ENCODE data around the gene SHISA9.

The SHISA9 gene

GRCh38 chr16:13134836-13135235, 233.4 kb downstream of the SHISA9 start:
- DNase-seq: no peak

- DNase-seq: no peak
These were observed 235.5 kb downstream of the SHISA9 start for GRCh38 chr16:13136901-13137300.

- no peak for DNase-seq
These were observed 237.1 kb downstream of the SHISA9 start for GRCh38 chr16:13138528-13138927.

- no peak for DNase-seq
These were observed 238.4 kb downstream of the SHISA9 start for GRCh38 chr16:13139661-13140241.

- no peak for DNase-seq
These were observed 242.2 kb downstream of the SHISA9 start for GRCh38 chr16:13143551-13143950.

- DNase-seq: no peak
These were observed 245.4 kb downstream of the SHISA9 start for GRCh38 chr16:13146829-13147228.

GRCh38 chr16:13148294-13148693, 246.9 kb downstream of the SHISA9 start:
- no peak for DNase-seq

GRCh38 chr16:13148836-13149235, 247.4 kb downstream of the SHISA9 start:
- no peak for DNase-seq

GRCh38 chr16:13150181-13150885, 248.9 kb downstream of the SHISA9 start:
- no peak for DNase-seq

GRCh38 chr16:13153696-13154095, 252.3 kb downstream of the SHISA9 start:
- DNase-seq: no peak

- no peak for DNase-seq
These were observed 253.4 kb downstream of the SHISA9 start for GRCh38 chr16:13154799-13155198.

GRCh38 chr16:13155377-13155776, 254.0 kb downstream of the SHISA9 start:
- no peak for DNase-seq

- no peak for DNase-seq
These were observed 254.4 kb downstream of the SHISA9 start for GRCh38 chr16:13155780-13156179.

GRCh38 chr16:13157082-13157481, 255.7 kb downstream of the SHISA9 start:
- DNase-seq: no peak

GRCh38 chr16:13158427-13158826, 257.0 kb downstream of the SHISA9 start:
- no peak for DNase-seq

GRCh38 chr16:13165024-13165423, 263.6 kb downstream of the SHISA9 start:
- no peak for DNase-seq

GRCh38 chr16:13168091-13168572, 266.7 kb downstream of the SHISA9 start:
- no peak for DNase-seq

GRCh38 chr16:13171313-13171712, 269.9 kb downstream of the SHISA9 start:
- no peak for DNase-seq

GRCh38 chr16:13176711-13177110, 275.3 kb downstream of the SHISA9 start:
- no peak for DNase-seq

GRCh38 chr16:13178318-13178717, 276.9 kb downstream of the SHISA9 start:
- no peak for DNase-seq

GRCh38 chr16:13181432-13181831, 280.0 kb downstream of the SHISA9 start:
- DNase-seq: no peak

- no peak for DNase-seq
These were observed 285.4 kb downstream of the SHISA9 start for GRCh38 chr16:13186813-13187212.

- DNase-seq: no peak
These were observed 287.9 kb downstream of the SHISA9 start for GRCh38 chr16:13189250-13189649.

- DNase-seq: no peak
These were observed 292.3 kb downstream of the SHISA9 start for GRCh38 chr16:13193721-13194120.

- DNase-seq: no peak
These were observed 293.4 kb downstream of the SHISA9 start for GRCh38 chr16:13194766-13195165.
